ENCODE measurements around the gene FMN1. TPM values are rescaled to one million over a fixed set of nuclear protein-coding genes. Genes with fewer than 3 reads are reported as not detected.

The FMN1 gene
- total RNA-seq, 4 donors from 2014 or later = 5.1 to 13.3 (median 9.0) TPM

DNA sequence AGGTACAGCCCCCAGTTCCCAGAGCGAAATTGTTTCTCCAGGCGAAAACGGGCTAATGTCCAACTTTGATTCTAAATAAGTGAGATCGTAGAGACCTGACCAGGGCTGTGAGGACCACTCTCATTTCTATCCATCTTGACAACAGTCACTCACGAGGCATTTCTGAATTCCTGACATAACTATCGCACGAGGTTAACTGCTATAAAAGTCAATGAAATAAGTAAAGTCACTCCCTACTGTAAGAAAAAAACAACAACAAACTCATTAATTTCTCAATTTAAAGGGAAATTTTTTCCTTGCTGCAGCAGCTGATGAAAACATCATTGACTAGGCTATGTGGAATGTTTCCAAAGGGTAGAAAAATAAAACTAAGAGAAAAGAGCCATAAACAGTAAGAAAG is 407.6 kb downstream of the FMN1 start:
- TF ChIP-seq, protein P1, sequence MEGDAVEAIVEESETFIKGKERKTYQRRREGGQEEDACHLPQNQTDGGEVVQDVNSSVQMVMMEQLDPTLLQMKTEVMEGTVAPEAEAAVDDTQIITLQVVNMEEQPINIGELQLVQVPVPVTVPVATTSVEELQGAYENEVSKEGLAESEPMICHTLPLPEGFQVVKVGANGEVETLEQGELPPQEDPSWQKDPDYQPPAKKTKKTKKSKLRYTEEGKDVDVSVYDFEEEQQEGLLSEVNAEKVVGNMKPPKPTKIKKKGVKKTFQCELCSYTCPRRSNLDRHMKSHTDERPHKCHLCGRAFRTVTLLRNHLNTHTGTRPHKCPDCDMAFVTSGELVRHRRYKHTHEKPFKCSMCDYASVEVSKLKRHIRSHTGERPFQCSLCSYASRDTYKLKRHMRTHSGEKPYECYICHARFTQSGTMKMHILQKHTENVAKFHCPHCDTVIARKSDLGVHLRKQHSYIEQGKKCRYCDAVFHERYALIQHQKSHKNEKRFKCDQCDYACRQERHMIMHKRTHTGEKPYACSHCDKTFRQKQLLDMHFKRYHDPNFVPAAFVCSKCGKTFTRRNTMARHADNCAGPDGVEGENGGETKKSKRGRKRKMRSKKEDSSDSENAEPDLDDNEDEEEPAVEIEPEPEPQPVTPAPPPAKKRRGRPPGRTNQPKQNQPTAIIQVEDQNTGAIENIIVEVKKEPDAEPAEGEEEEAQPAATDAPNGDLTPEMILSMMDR (IDR thresholded peaks at IDR 0.05) = no peak
- TF ChIP-seq EP300 (IDR thresholded peaks at IDR 0.05) (no peak), POLR2AphosphoS5 (IDR thresholded peaks at IDR 0.05) (no peak), POLR2A (IDR thresholded peaks at IDR 0.05) (no peak)
- Histone ChIP-seq H3K4me3 (no peak overlapping the region), H3K36me3 (no peaks in the 10 kb centered on the region), H3K27ac (no peak overlapping the region), H3K4me1 (peaks cover 0 to 5% (median 0%) of the 10 kb centered on the region in 3 donors), H3K9me3 (no peaks in the 10 kb centered on the region), H3K27me3 (no peaks in the 10 kb centered on the region)
- 82 to 88% methylated on average over 7 of the region's 7 CpGs for WGBS, 2 donors (ENCODE audit: low coverage in 1 of 2)
- ATAC-seq = no peak

DNA sequence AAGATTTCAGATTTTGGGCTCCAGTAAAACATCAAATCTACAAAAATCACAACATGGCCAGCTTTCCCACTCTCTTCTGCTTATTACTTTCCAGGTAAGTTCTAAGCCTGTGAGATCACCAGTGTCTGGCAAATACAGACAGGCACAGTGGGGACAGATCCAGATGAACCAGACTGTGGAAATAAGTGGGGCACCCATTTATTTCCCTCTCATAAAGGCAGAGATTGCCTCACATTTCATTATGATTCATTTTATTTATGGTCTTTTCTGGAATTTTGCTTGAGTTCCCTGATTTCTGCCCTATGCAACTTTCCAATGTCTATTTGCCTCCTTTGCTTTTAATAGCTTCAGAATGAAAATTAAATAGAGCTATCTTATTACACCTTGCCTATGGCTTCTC is 409.9 kb downstream of the FMN1 start:
- no peak for ATAC-seq
- no peak overlapping the region for H3K27ac ChIP-seq
- no peak for TF ChIP-seq POLR2AphosphoS5 (IDR thresholded peaks at IDR 0.05)
- TF ChIP-seq EP300 (IDR thresholded peaks at IDR 0.05) = no peak
- no peak for TF ChIP-seq POLR2A (IDR thresholded peaks at IDR 0.05)
- TF ChIP-seq, protein P1 (IDR thresholded peaks at IDR 0.05) = no peak
- H3K9me3 ChIP-seq = no peaks in the 10 kb centered on the region
- no peak overlapping the region for H3K4me3 ChIP-seq
- H3K4me1 ChIP-seq = no peaks in the 10 kb centered on the region
- no peaks in the 10 kb centered on the region for H3K36me3 ChIP-seq
- no peaks in the 10 kb centered on the region for H3K27me3 ChIP-seq

DNA sequence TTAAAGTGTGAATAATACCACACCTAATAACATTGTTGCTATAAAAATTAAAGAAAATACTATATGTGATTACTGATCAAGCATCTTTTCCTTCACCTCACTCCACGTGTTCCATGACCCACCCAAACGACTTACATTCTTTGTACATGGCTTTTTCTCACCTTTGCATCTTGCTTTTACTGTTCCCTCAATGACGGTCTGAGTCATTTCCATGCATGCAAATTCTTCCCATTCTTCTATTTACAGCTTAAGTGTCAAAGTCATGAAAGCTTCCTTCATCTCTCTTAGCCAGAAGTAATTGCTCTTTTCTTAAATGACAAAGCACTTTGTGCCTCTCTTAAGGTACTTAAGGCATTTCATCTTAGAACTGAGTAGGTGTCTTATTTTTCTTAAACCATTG is 412.7 kb downstream of the FMN1 start:
- no peak overlapping the region for H3K27ac ChIP-seq
- ATAC-seq = no peak
- H3K4me1 ChIP-seq = no peaks in the 10 kb centered on the region
- WGBS, 2 donors (ENCODE audit: low coverage in 1 of 2) = 75 to 83% methylated on average over 3 of the region's 3 CpGs
- TF ChIP-seq POLR2AphosphoS5 (IDR thresholded peaks at IDR 0.05) = no peak
- TF ChIP-seq, protein P1 (IDR thresholded peaks at IDR 0.05) = no peak
- no peak for TF ChIP-seq EP300 (IDR thresholded peaks at IDR 0.05)
- no peak for TF ChIP-seq POLR2A (IDR thresholded peaks at IDR 0.05)
- no peaks in the 10 kb centered on the region for H3K27me3 ChIP-seq
- no peak overlapping the region for H3K4me3 ChIP-seq
- H3K36me3 ChIP-seq = no peaks in the 10 kb centered on the region
- H3K9me3 ChIP-seq = peaks cover 0 to 9% (median 0%) of the 10 kb centered on the region in 3 donors

DNA sequence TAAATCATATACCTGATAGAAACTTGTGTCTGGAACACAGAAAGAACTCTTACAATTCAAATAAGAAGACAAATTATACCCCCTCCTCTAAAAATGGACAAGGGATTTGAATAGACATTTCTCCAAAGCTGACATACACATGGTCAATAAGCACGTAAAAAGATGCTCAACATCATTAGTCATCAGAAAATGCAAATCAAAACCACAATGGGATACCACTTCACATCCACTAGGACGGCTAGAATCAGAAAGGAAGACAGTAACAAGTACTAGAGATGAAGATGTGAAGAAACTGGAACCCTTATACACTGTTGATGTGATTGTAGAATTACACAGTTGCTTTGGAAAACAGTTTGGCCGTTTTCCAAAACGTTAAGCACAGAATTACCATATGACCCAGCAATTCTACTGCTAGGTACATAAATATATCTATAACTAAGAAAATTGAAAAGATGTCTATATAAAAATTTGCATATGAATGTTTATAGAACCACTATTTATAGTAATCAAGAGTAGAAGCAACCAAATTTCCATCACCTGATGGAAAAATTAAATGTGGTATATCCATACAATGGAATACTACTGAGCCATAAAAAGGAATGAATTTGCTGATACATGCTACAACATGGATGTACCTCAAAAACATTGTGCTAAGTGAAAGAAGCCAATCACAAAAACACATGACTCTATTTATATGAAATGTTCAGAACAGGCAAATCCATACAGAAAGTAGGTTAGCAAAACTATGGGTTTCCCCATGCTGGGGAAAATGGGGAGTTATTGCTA is 415.9 kb downstream of the FMN1 start:
- Histone ChIP-seq H3K4me1 (no peaks in the 10 kb centered on the region), H3K36me3 (no peaks in the 10 kb centered on the region), H3K27ac (no peak overlapping the region), H3K27me3 (no peaks in the 10 kb centered on the region), H3K4me3 (no peak overlapping the region), H3K9me3 (peaks cover 0 to 9% (median 0%) of the 10 kb centered on the region in 3 donors)
- TF ChIP-seq POLR2AphosphoS5 (IDR thresholded peaks at IDR 0.05) (no peak), POLR2A (IDR thresholded peaks at IDR 0.05) (no peak), EP300 (IDR thresholded peaks at IDR 0.05) (no peak)
- TF ChIP-seq, protein P1 (IDR thresholded peaks at IDR 0.05) = no peak
- 75 to 82% methylated on average over 4 of the region's 4 CpGs for WGBS, 2 donors (ENCODE audit: low coverage in 1 of 2)
- ATAC-seq = no peak

DNA sequence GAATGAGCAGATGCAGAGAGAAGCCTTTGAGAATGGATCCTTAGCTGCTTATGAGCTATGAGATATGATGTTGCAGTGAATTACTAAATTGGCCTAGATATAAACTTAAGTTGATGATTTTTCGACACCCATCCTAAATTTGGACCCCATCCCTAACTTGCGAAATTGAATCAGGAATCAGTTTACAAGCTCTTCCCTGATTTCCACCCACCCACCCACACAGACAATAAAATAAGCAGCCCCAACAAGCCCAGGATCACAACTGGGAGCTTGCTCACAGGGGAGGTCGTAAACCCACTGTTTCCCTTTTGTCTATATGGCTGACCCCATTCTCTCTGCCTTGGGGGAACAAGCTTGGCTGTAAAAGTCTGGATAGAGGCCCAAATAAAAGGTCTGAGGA is 419.4 kb downstream of the FMN1 start:
- Histone ChIP-seq H3K4me1 (no peaks in the 10 kb centered on the region), H3K27ac (no peak overlapping the region), H3K36me3 (no peaks in the 10 kb centered on the region), H3K9me3 (peaks cover 0 to 9% (median 0%) of the 10 kb centered on the region in 3 donors), H3K27me3 (no peaks in the 10 kb centered on the region), H3K4me3 (no peak overlapping the region)
- no peak for ATAC-seq
- 49 to 82% methylated on average over 2 to 3 of the region's 3 CpGs for whole genome bisulfite sequencing, 2 donors (ENCODE audit: low coverage in 1 of 2)
- TF ChIP-seq POLR2AphosphoS5 (IDR thresholded peaks at IDR 0.05) = no peak
- TF ChIP-seq POLR2A (IDR thresholded peaks at IDR 0.05) = no peak
- TF ChIP-seq, protein P1 (IDR thresholded peaks at IDR 0.05) = no peak
- TF ChIP-seq EP300 (IDR thresholded peaks at IDR 0.05) = no peak
